Thyroid gland (tissue), 4 donors: ENCODE data around the gene FFAR4. TPM values are rescaled to one million over a fixed set of nuclear protein-coding genes. Genes with fewer than 3 reads are reported as not detected.
A peak's percentile ranks its signal among the peaks of the same experiment; 100 is the strongest.

Experiments used
- DNase-seq, 2 donors: peaks; one replicate each; pipeline ENCODE4 v3.0.0-alpha.2; 2019
- H3K27ac ChIP-seq, 3 donors: fragments of 200-600 bp; sonication (generic); 1 replicate in 2 of 3; 2 replicates in 1 of 3; pipeline ENCODE4 v1.5.1; 2016 to 2019; ENCODE audit warnings: mild to moderate bottlenecking in 1 of 3, moderate library complexity in 1 of 3
- H3K27me3 ChIP-seq: fragments of 200-600 bp; sonication (generic); one replicate; pipeline ENCODE4 v1.5.1; 2019
- H3K36me3 ChIP-seq, 2 donors: fragments of 200-600 bp; sonication (generic); one replicate each; pipeline ENCODE4 v1.5.1; 2016 to 2019
- H3K4me1 ChIP-seq, 2 donors: fragments of 200-600 bp; sonication (generic); one replicate each; pipeline ENCODE4 v1.5.1; 2017 to 2019
- H3K4me3 ChIP-seq, 3 donors: fragments of 200-600 bp; sonication (generic); replicated peaks in 1 of 3; 1 replicate in 2 of 3; 2 replicates in 1 of 3; pipeline ENCODE4 v1.5.1; 2016; ENCODE audit warnings: mild to moderate bottlenecking in 1 of 3
- H3K9me3 ChIP-seq: fragments of 200-600 bp; sonication (generic); one replicate; pipeline ENCODE4 v1.5.1; 2017
- POLR2A ChIP-seq, 2 donors: fragments of 450-650 bp; IDR thresholded peaks; one replicate each; pipeline ENCODE4 v1.6.1; 2017; ENCODE audit warnings: antibody characterized with exemption in 2 of 2, mild to moderate bottlenecking in 2 of 2, moderate library complexity in 1 of 2
- WGBS, 2 donors: methylation state at CpG; one replicate each; pipeline ENCODE4 v1.1.5; 2017; 5-methylcytosine and 5-hydroxymethylcytosine counted together
- intact Hi-C: fragments of 100-400 bp; cut with DNase I; formaldehyde crosslinking; loops from one replicate; pipeline ENCODE4 v1.15.1; 2023
- total RNA-seq, 4 donors: library from RNA; depleted of rRNA; stranded (reverse); fragments of >200 nt; gene quantifications; one replicate each; pipeline ENCODE4 v1.2.3, GENCODE V29; 2016
- TF ChIP-seq, protein P1 (sequence below), 6 experiments: fragments of 200-600 bp in 3 of 6; fragments of 450-650 bp in 3 of 6; sonication (generic) in 3 of 6; IDR thresholded peaks; one replicate each; pipeline ENCODE4 v1.5.1; 2016 to 2019; ENCODE audit warnings: antibody characterized with exemption in 6 of 6, mild to moderate bottlenecking in 2 of 6, inconsistent platforms in 1 of 6, moderate library complexity in 1 of 6

FFAR4 gene
- total RNA-seq, 4 donors from 2014 or later, result 0.15 to 0.78 (median 0.40) TPM; not detected in 1

DNA sequence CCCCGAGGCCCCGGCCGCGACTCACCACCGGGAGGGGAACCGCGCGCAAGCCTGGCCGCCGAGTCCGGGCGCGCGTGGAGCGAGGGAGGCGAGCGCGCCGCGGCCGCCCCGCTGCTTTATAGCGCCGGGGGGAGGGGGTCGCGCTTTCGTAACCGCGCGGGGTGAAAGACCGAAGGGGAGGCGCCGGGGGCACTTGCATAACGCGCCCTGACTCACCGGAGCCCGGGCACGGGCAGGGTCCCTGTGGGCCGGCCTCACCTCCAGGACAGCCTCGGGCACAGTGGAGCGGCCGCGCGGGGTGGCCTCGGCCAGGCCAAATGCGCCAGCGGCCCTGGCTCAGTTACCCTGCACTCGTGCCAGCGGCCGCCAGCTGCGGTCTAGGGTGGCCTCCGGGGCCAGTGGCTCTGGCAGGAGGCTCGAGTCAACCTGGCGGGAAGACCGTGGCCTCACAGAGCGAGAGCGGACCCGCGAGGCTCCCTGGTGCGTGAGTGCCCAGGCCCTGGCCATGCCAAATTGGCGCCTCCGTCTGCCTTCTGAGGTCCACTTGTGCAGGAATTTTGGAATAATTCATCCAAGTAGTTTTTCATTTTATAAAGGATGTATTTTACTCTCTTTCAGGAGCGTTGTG, 34.8 kb downstream of the FFAR4 start, which contains the start of gene RBP4:
TSS of gene RBP4 (minus strand) at position 90 of the 628 bp plus-strand sequence. CDS start 207 bp downstream, outside the sequence.
- H3K27me3 ChIP-seq, result peaks cover 16% of the 10 kb centered on the region
- no peaks in the 10 kb centered on the region for H3K9me3 ChIP-seq
- H3K27ac ChIP-seq, result no peak within 1 kb of the TSS
- H3K4me1 ChIP-seq, result peaks cover 4 to 13% of the 10 kb centered on the region in 2 donors
- no peak for TF ChIP-seq POLR2A (IDR thresholded peaks at IDR 0.05)
- TF ChIP-seq, protein P1, sequence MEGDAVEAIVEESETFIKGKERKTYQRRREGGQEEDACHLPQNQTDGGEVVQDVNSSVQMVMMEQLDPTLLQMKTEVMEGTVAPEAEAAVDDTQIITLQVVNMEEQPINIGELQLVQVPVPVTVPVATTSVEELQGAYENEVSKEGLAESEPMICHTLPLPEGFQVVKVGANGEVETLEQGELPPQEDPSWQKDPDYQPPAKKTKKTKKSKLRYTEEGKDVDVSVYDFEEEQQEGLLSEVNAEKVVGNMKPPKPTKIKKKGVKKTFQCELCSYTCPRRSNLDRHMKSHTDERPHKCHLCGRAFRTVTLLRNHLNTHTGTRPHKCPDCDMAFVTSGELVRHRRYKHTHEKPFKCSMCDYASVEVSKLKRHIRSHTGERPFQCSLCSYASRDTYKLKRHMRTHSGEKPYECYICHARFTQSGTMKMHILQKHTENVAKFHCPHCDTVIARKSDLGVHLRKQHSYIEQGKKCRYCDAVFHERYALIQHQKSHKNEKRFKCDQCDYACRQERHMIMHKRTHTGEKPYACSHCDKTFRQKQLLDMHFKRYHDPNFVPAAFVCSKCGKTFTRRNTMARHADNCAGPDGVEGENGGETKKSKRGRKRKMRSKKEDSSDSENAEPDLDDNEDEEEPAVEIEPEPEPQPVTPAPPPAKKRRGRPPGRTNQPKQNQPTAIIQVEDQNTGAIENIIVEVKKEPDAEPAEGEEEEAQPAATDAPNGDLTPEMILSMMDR (IDR thresholded peaks at IDR 0.05), result no peak
- no peaks in the 10 kb centered on the region for H3K36me3 ChIP-seq
- peak in 1 of 2 donors; percentile 5 for DNase-seq
- no peak within 1 kb of the TSS for H3K4me3 ChIP-seq
- intact Hi-C loops, result no loop called here
- 6 to 7% methylated on average over 10 to 13 of the region's 63 CpGs for WGBS, 2 donors

DNA sequence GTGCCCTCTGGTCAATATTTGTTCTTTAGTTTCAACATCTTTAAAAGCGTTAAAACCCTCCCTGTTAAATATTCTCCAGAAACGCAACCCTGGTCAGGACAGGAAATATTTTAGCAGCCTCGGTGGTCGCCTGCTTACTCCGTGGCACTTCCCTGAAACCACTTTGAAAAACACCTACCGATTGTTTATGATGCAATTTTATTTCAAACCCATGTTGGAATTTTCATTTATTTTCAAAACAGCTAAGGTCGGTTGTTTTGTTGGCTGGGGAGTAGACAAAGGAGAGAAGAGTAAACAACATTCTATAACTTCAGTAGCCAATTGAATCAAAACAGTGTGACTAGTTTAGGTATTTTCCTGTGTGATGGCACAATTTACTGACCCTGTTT, 35.3 kb downstream of the FFAR4 start:
- Histone ChIP-seq H3K36me3 (no peaks in the 10 kb centered on the region), H3K4me3 (no peak overlapping the region), H3K4me1 (peaks cover 4 to 13% of the 10 kb centered on the region in 2 donors), H3K27ac (no peak overlapping the region), H3K27me3 (peaks cover 16% of the 10 kb centered on the region), H3K9me3 (no peaks in the 10 kb centered on the region)
- TF ChIP-seq, protein P1 (IDR thresholded peaks at IDR 0.05), result no peak
- TF ChIP-seq POLR2A (IDR thresholded peaks at IDR 0.05), result no peak
- intact Hi-C loops, result no loop called here
- no peak for DNase-seq
- 10 to 15% methylated on average over 7 of the region's 7 CpGs for WGBS, 2 donors

DNA sequence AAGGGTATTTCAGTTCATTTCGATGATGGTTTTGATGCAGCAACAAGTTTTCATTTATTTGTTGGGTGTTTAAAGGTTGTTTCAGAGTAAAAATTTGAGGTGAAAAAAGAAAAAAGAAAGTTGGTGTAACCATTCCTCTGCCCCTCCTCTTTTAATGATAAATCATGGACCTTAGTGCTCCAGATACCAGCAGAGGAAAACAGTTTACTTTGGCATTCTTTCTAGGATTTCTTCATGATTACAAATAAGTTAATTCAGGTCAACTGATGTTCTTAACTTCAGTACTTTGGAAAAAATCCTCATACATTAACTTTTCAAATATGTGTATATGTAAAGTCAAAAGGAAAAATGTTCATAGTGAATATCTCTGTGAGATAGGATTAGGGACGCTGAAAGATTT, 36.6 kb downstream of the FFAR4 start:
- peaks cover 16% of the 10 kb centered on the region for H3K27me3 ChIP-seq
- intact Hi-C loops, result no loop called here

DNA sequence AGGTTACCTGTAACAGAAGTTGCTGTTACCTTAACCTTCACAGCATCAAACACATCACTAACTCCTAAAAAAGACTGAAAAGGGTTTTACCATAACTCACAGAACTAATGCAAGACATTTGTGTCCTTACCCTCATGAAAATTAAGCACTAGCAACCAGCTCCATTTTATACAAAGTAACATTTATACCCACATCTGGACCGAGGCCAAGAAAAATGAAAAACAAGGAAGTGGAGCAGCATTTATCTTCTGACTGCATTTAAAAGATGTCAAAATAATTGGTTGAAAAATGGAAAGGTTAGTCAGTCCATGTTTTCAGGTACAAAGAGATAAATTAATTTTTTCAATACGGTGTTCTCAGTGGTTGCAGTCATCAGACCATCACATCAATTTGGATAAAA, 37.7 kb downstream of the FFAR4 start:
- TF ChIP-seq POLR2A (IDR thresholded peaks at IDR 0.05), result no peak
- TF ChIP-seq, protein P1 (IDR thresholded peaks at IDR 0.05), result no peak
- Histone ChIP-seq H3K27ac (no peak overlapping the region), H3K27me3 (peaks cover 16% of the 10 kb centered on the region), H3K9me3 (no peaks in the 10 kb centered on the region), H3K4me3 (no peak overlapping the region), H3K4me1 (peaks cover 4 to 13% of the 10 kb centered on the region in 2 donors), H3K36me3 (no peaks in the 10 kb centered on the region)
- intact Hi-C loops, result no loop called here
- no peak for DNase-seq
- 68 to 71% methylated on average over 2 of the region's 2 CpGs for WGBS, 2 donors

More for the DNA sequence above, 36.6 kb downstream of the FFAR4 start:
- Histone ChIP-seq H3K27ac (no peak overlapping the region), H3K4me3 (no peak overlapping the region), H3K9me3 (no peaks in the 10 kb centered on the region), H3K4me1 (peaks cover 4 to 13% of the 10 kb centered on the region in 2 donors), H3K36me3 (no peaks in the 10 kb centered on the region)
- DNase-seq, result no peak
- 97% methylated on average over 2 of the region's 2 CpGs for WGBS, 2 donors
- TF ChIP-seq POLR2A (IDR thresholded peaks at IDR 0.05), result no peak
- TF ChIP-seq, protein P1 (IDR thresholded peaks at IDR 0.05), result no peak

DNA sequence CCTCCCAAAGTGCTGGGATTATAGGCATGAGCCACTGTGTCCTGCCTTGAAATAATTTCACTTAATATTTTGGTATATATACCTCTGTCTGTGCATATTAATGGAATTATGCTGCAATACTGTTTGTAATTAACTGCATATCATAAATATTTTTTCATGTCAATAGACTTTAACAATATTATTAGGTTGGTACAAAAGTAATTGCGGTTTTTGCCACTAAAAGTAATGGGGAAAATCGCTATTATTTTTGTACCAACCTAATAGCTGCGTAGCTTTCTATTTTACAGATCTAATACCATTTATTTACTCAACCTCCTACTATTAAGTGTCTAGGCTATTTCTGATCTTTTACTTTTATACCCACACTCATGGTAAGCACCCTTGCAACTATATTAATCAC, 42.0 kb downstream of the FFAR4 start:
- 88 to 92% methylated on average over 3 of the region's 3 CpGs for WGBS, 2 donors
- no peaks in the 10 kb centered on the region for H3K36me3 ChIP-seq
- H3K9me3 ChIP-seq, result no peaks in the 10 kb centered on the region
- DNase-seq, result no peak
- H3K4me3 ChIP-seq, result no peak overlapping the region
- H3K27ac ChIP-seq, result no peak overlapping the region
- intact Hi-C loops, result no loop called here
- TF ChIP-seq, protein P1 (IDR thresholded peaks at IDR 0.05), result no peak
- TF ChIP-seq POLR2A (IDR thresholded peaks at IDR 0.05), result no peak
- H3K27me3 ChIP-seq, result no peaks in the 10 kb centered on the region
- H3K4me1 ChIP-seq, result no peaks in the 10 kb centered on the region
